ENCODE data around the gene SFXN4.
A peak's percentile ranks its signal among the peaks of the same experiment; 100 is the strongest.
"Not testable (repeated sequence)": the region's sequence is repeated elsewhere in the genome, so short reads cannot be mapped to it uniquely, and the experiment has no call there.

- peak in 2 of 4 donors; percentile 10 to 20 for TF ChIP-seq CTCF (IDR thresholded peaks at IDR 0.05)
- not testable (repeated sequence) for TF ChIP-seq POLR2A (IDR thresholded peaks at IDR 0.05)
These were observed 15.4 kb upstream of the SFXN4 start for GRCh38 chr10:119180850-119181400.

Measured in right lobe of liver (tissue), 4 donors.